HG03432 (cell line): ENCODE data around the gene PPP1R9B.

Experiments
- ATAC-seq: cut with Tn5 transposase; IDR thresholded peaks from one replicate; pipeline ENCODE4 v1.9.1; 2021; ENCODE audit warnings: mild to moderate bottlenecking, moderate library complexity; ENCODE audit not compliant: unreplicated experiment

The PPP1R9B gene

GRCh38 chr17:50111673-50112655 is 38.5 kb downstream of the PPP1R9B start:
- no peak for ATAC-seq

GRCh38 chr17:50110591-50111349 is 39.7 kb downstream of the PPP1R9B start:
- no peak for ATAC-seq

GRCh38 chr17:50109785-50110184 is 40.7 kb downstream of the PPP1R9B start:
- no peak for ATAC-seq

DNA sequence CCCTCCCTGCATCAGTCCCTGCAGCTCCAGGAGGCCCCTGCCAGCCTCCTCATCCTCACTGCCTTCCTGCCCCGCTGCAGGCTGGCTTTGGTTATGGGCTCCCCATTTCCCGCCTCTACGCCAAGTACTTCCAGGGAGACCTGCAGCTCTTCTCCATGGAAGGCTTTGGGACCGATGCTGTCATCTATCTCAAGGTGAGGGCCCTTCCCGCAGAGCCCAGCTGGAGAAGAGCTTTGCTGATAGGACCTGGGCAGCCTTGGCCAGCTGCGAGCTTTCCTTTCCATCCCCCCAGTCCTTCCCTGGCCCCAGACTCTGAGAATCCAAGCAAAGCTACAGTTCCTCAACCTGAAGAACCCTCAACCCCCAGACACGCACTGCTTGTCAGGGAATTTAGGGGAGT is 41.3 kb downstream of the PPP1R9B start:
- ATAC-seq, result no peak

DNA sequence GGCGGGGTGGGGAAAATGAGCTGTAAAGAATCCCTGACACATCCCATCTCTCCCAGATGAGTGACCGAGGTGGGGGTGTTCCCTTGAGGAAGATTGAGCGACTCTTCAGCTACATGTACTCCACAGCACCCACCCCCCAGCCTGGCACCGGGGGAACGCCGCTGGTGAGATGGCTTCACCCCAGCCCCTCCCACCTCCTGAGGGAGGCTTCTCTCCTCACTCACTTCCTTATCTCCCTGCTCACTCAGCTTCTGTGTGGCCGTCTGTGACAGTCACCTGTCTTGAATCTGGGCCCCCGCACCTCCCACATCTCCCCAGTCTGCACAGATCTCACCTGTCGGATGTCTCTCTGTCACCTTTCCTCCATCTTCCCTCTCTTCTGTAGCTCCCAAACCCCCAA is 41.9 kb downstream of the PPP1R9B start:
- no peak for ATAC-seq

- no peak for ATAC-seq
Measured at GRCh38 chr17:50107790-50108414, 42.6 kb downstream of the PPP1R9B start.

GRCh38 chr17:50106393-50107131 is 43.9 kb downstream of the PPP1R9B start:
- no peak for ATAC-seq

DNA sequence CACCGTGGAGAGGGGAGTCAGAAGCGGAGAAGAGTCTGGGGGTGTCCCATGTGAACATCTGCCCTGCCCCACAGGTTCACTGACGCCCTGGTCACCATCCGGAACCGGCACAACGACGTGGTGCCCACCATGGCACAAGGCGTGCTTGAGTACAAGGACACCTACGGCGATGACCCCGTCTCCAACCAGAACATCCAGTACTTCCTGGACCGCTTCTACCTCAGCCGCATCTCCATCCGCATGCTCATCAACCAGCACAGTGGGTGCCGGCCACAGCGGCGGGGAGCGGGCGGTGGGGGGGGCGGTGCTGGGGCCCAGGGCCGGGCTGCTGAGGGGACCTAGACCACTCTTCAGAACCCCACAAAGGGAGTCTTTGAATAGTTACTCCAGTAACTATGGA is 44.7 kb downstream of the PPP1R9B start:
- ATAC-seq, result no peak

DNA sequence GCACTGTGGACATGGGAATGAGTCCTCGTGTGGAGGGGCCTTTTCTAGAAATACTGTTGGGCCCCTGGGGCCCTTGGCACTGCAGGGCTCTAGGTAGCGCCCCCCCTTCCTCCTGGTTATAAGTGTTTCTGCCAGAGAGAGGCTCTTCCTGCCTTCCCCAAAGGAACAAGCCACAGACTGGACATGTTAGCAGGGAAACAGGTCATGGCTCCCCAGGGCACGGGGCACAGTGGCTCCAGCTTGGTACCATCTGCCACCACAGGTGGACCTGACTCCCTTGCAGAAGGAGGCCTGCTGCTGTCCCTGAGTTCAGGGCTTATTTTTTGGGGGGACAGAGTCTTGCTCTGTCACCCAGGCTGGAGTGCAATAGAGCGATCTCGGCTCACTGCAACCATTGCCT is 46.5 kb downstream of the PPP1R9B start:
- ATAC-seq, result no peak

DNA sequence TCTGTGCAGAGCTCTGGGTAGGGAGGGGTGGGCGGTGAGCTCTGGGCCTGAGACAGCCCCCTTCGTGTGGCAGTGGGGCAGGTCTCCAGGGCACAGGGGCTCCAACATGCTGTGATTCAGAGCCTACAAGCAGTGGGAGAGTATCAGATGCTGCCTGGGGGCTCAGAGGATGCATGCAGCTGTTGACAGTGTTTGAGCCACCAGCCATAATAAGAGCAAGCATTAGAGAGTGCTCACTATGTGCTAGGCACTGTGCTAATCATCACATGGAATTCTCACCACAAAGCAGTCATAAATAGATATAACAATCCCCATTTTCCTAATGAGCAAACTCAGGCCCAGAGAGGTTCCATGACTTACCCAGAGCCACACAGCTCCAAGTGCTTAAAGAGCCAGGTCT is 47.2 kb downstream of the PPP1R9B start:
- no peak for ATAC-seq

- no peak for ATAC-seq
Measured at GRCh38 chr17:50102164-50102991, 48.1 kb downstream of the PPP1R9B start.

DNA sequence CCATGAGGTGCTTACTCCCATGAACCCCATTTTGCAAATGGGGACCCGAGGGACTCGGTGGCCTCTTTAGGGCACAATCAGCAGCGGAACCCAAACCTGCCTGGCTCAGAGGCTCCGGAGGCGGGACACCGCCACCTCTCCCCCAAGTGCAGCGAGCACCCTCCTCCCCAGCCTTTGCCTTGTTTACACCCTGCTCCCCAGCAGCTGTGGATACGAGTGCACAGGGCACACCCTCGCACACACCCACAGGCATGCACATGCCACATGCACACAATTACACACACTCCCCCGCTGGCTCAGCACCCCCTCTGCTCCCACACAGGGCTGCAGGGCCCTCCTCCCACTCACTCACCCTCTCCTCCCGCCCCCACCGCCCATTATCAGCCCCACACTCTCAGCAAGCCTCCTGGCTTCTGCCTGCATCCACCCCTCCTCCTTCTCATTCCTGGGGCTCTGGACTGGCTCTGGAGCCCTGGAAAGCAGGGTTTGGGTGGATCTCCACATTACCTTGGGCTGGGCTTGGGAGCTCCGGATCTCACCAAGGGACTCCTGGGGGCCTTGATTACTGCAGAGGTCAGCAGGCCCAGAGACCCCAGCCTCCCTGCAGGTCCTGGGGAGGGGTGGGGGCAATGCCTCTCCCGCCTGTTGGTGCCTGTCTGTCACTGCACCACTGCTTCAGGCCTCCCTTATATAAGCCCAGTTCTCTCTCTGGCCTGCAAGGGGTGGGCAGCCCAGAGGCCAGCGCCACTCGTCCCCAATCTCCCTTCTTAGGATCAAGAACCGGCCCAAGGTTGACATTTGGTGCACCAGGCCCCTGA is 48.9 kb downstream of the PPP1R9B start:
- no peak for ATAC-seq

DNA sequence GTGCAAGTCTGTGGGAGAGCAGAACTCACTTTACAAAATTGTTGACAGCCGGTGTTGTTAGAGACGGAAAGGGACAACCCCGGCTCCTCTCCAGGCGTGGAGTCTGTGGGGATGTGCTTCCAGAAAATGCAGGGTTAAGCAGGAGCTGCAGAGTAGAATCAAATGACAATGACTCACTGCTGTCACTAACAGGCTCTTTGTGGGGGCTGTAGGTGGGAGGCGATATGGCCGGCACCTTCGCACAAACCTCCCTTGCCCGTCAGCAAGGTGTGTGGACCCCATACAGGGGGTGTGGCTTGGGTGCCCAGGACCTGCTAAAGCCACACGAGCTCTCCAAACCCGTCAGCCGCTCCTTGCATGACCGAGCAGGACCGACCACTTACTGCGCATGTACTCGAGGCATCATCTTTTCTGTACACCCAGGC is 49.5 kb downstream of the PPP1R9B start:
- ATAC-seq, result no peak

- ATAC-seq, result no peak
Measured at GRCh38 chr17:50100480-50100883, 50.0 kb downstream of the PPP1R9B start.

DNA sequence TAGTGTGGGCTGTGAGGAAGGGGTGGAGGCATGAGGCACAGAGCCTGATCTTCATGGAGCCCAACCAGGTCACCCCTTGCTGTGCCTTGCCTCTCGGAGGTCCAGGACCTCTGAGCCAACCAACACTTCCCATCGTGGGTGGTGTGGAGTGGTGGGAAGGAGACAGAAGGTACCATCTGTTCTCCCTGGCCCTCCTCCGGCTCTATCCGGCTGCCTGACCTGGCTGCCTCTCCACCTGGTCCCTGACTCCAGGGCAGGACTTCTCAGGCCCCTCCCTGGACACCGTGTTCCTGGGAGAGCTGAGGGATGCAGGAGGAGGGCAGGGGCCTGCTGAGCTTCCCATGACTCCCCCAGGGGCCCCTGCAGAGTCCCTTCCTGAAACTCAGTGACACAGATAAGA is 51.5 kb downstream of the PPP1R9B start:
- ATAC-seq, result no peak

DNA sequence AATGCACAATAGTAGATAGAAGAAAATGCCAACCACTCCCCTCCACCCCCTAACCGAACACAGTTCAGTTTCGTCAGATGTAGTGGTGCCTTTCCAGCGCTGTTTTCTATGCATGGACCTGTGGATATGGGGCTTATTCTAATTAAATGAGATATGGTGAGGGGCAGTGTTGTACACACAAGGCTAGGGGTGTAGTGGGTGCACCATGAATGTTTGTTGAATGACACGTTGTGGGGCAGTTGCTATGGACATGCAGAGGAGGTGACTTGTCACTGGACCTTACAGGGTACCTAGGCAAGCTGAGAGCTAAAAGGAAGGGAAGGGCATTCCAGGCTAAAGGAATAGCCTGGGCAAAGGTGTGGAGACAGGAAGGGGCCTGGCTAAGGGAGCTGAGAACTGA is 51.9 kb downstream of the PPP1R9B start:
- no peak for ATAC-seq

GRCh38 chr17:50097926-50098325 is 52.6 kb downstream of the PPP1R9B start:
- ATAC-seq, result no peak

GRCh38 chr17:50097455-50097854 is 53.0 kb downstream of the PPP1R9B start:
- no peak for ATAC-seq

GRCh38 chr17:50096758-50097157 is 53.7 kb downstream of the PPP1R9B start:
- ATAC-seq, result no peak
